GM18502 (cell line): ENCODE results near the gene FDX1.

Source experiments
- ATAC-seq: cut with Tn5 transposase; IDR thresholded peaks from one replicate; pipeline ENCODE4 v1.9.1; 2021; ENCODE audit warnings: mild to moderate bottlenecking; ENCODE audit not compliant: unreplicated experiment, poor library complexity

The FDX1 gene

GRCh38 chr11:110430267-110431050 lies 711 bp downstream of the FDX1 start:
- ATAC-seq: peak; percentile 37

GRCh38 chr11:110431051-110431672 lies 1.4 kb downstream of the FDX1 start:
- no peak for ATAC-seq

GRCh38 chr11:110431674-110432073 lies 1.9 kb downstream of the FDX1 start:
- ATAC-seq: no peak

GRCh38 chr11:110432713-110433392 lies 3.1 kb downstream of the FDX1 start:
- no peak for ATAC-seq

GRCh38 chr11:110433393-110434333 lies 3.9 kb downstream of the FDX1 start:
- no peak for ATAC-seq

- ATAC-seq: no peak
These were observed 5.4 kb downstream of the FDX1 start for GRCh38 chr11:110434952-110435779.

- ATAC-seq: no peak
These were observed 6.3 kb downstream of the FDX1 start for GRCh38 chr11:110435780-110436717.

GRCh38 chr11:110438017-110438416 lies 8.3 kb downstream of the FDX1 start:
- no peak for ATAC-seq

GRCh38 chr11:110445437-110445836 lies 15.7 kb downstream of the FDX1 start:
- ATAC-seq: no peak

- no peak for ATAC-seq
These were observed 16.3 kb downstream of the FDX1 start for GRCh38 chr11:110446061-110446460.

- ATAC-seq: no peak
These were observed 16.8 kb downstream of the FDX1 start for GRCh38 chr11:110446594-110446993.

GRCh38 chr11:110447343-110447742 lies 17.6 kb downstream of the FDX1 start:
- ATAC-seq: no peak

- ATAC-seq: no peak
These were observed 18.4 kb downstream of the FDX1 start for GRCh38 chr11:110447897-110448745.

- ATAC-seq: no peak
These were observed 20.5 kb downstream of the FDX1 start for GRCh38 chr11:110450246-110450645.

- no peak for ATAC-seq
These were observed 23.0 kb downstream of the FDX1 start for GRCh38 chr11:110452720-110453119.

- ATAC-seq: peak; percentile 82
These were observed 24.1 kb downstream of the FDX1 start for GRCh38 chr11:110453684-110454354.

- peak; percentile 49 for ATAC-seq
These were observed 24.9 kb downstream of the FDX1 start for GRCh38 chr11:110454609-110455008.
